Testis (tissue), 2 donors: Measurements from ENCODE around the gene ENPP6.

ENCODE experiments used
- POLR2A ChIP-seq: fragments of 450-650 bp; IDR thresholded peaks from one replicate; pipeline ENCODE4 v1.6.1; 2017; ENCODE audit warnings: antibody characterized with exemption, mild to moderate bottlenecking, moderate library complexity
- TF ChIP-seq, protein P1 (sequence below), 3 experiments: fragments of 450-650 bp in 2 of 3; fragments of 200-600 bp in 1 of 3; sonication (generic) in 1 of 3; IDR thresholded peaks; one replicate each; pipeline ENCODE4 v1.5.1; 2016 to 2019; ENCODE audit warnings: antibody characterized with exemption in 3 of 3, mild to moderate bottlenecking in 2 of 3, moderate library complexity in 1 of 3

DNA sequence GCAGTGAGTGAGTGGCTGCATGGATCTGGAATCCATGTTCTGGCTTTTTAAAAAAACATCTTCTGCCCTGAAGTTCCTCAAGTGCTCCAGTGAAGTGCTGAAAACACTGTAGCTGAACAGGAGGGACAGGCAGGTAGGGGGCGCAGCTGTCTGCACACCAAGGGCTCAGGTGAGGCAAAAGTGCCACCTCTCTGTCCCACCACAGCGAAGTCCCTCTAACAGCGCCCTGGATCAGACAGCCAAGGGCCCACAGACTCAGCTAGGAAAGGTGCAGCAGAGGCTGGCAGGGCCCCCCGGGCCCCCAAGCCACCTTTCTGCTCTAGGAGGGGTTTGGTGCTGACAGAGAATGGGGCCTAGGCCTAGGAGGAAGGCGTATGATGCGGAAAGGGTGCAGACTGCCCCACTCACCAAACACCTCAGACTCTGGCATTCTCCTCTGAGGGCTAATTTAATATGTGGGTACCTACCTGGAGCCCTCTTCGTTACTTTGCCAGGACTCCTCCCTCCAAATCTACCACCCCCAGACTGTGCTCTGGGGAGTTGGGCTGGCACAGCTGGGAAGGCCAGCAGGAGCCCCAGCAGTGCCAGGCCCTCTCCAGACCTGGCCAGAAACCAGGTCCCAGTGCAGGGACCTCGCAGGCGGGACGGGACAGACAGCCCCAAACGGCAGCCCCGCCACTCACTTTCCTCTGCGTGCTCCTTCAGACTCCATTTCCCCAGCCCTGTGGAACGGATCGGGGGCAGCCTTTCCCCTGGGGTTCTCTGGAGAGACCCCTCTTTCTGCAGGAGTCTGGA lies 73.7 kb downstream of the ENPP6 start:
- TF ChIP-seq, protein P1, sequence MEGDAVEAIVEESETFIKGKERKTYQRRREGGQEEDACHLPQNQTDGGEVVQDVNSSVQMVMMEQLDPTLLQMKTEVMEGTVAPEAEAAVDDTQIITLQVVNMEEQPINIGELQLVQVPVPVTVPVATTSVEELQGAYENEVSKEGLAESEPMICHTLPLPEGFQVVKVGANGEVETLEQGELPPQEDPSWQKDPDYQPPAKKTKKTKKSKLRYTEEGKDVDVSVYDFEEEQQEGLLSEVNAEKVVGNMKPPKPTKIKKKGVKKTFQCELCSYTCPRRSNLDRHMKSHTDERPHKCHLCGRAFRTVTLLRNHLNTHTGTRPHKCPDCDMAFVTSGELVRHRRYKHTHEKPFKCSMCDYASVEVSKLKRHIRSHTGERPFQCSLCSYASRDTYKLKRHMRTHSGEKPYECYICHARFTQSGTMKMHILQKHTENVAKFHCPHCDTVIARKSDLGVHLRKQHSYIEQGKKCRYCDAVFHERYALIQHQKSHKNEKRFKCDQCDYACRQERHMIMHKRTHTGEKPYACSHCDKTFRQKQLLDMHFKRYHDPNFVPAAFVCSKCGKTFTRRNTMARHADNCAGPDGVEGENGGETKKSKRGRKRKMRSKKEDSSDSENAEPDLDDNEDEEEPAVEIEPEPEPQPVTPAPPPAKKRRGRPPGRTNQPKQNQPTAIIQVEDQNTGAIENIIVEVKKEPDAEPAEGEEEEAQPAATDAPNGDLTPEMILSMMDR (IDR thresholded peaks at IDR 0.05), result no peak
- TF ChIP-seq POLR2A, result no peak
